CD14-positive monocyte (primary cell): ENCODE measurements around the gene CNPY3. TPM values are rescaled to one million over a fixed set of nuclear protein-coding genes. Genes with fewer than 3 reads are reported as not detected.

Experiments used
- DNase-seq, 3 donors: peaks; one replicate each; pipeline ENCODE4 v3.0.0-alpha.2; 2011 to 2022
- H2AFZ ChIP-seq: 2 replicates; pipeline ENCODE4 v1.6.0; 2012; ENCODE audit warnings: mild to moderate bottlenecking, low read depth, low read length, inconsistent platforms; ENCODE audit not compliant: insufficient read depth, poor library complexity, severe bottlenecking
- H3K27ac ChIP-seq, 2 donors: 1 replicate in 1 of 2; 2 replicates in 1 of 2; pipeline ENCODE4 v1.5.1; 2012 to 2013; ENCODE audit warnings: low read length in 2 of 2, control low read depth in 1 of 2, inconsistent platforms in 1 of 2, low read depth in 1 of 2, mild to moderate bottlenecking in 1 of 2
- H3K27me3 ChIP-seq, 2 donors: one replicate each; pipeline versions ENCODE4 v1.6.0 to v1.6.1; 2011 to 2013; ENCODE audit warnings: low read length in 2 of 2; ENCODE audit not compliant: control insufficient read depth in 2 of 2, insufficient read depth in 2 of 2
- H3K36me3 ChIP-seq, 2 donors: replicated peaks in 1 of 2; 1 replicate in 1 of 2; 2 replicates in 1 of 2; pipeline versions ENCODE4 v1.5.1 to v1.6.1; 2012 to 2013; ENCODE audit warnings: low read length in 2 of 2, control low read depth in 1 of 2, inconsistent platforms in 1 of 2, mild to moderate bottlenecking in 1 of 2; ENCODE audit not compliant: insufficient read depth in 2 of 2, control insufficient read depth in 1 of 2
- H3K4me1 ChIP-seq, 2 donors: 1 replicate in 1 of 2; 2 replicates in 1 of 2; pipeline versions ENCODE4 v1.5.1 to v1.6.1; 2012 to 2013; ENCODE audit warnings: low read length in 2 of 2, control low read depth in 1 of 2, inconsistent platforms in 1 of 2, mild to moderate bottlenecking in 1 of 2, moderate library complexity in 1 of 2; ENCODE audit not compliant: insufficient read depth in 2 of 2, control insufficient read depth in 1 of 2
- H3K4me2 ChIP-seq: replicated peaks from 2 replicates; pipeline ENCODE3; 2012; ENCODE audit warnings: low read length, moderate library complexity, mild to moderate bottlenecking; ENCODE audit not compliant: poor library complexity, severe bottlenecking; ENCODE audit errors: extremely low read depth
- H3K4me3 ChIP-seq, 3 experiments: fragments of 200-600 bp in 1 of 3; sonication (generic) in 1 of 3; replicated peaks in 1 of 3; 1 replicate in 2 of 3; 2 replicates in 1 of 3; pipeline ENCODE4 v1.5.1; 2011 to 2013; ENCODE audit warnings: low read length in 3 of 3, mild to moderate bottlenecking in 3 of 3, control low read depth in 2 of 3, low read depth in 2 of 3, inconsistent platforms in 1 of 3, moderate library complexity in 1 of 3
- H3K79me2 ChIP-seq: 2 replicates; pipeline ENCODE4 v1.6.0; 2012; ENCODE audit warnings: mild to moderate bottlenecking, control low read depth, inconsistent platforms, low read length, moderate library complexity; ENCODE audit not compliant: insufficient read depth
- H3K9ac ChIP-seq: 2 replicates; pipeline ENCODE4 v1.6.0; 2017; ENCODE audit warnings: low read length, mild to moderate bottlenecking; ENCODE audit not compliant: insufficient read depth, poor library complexity, severe bottlenecking
- H3K9me3 ChIP-seq, 2 donors: replicated peaks in 1 of 2; 1 replicate in 1 of 2; 2 replicates in 1 of 2; pipeline versions ENCODE4 v1.5.1 to v1.6.1; 2012 to 2013; ENCODE audit warnings: low read length in 2 of 2, control low read depth in 1 of 2; ENCODE audit not compliant: control insufficient read depth in 1 of 2, insufficient read depth in 1 of 2
- H4K20me1 ChIP-seq: 2 replicates; pipeline ENCODE4 v1.6.0; 2012; ENCODE audit warnings: mild to moderate bottlenecking, low read length, control low read depth, moderate library complexity; ENCODE audit not compliant: insufficient read depth
- H3K27ac Mint-ChIP-seq, 7 donors: one replicate each; pipeline ENCODE4 v1.8.0; 2020; ENCODE audit warnings: mild to moderate bottlenecking in 7 of 7, mixed read lengths in 7 of 7, moderate library complexity in 6 of 7, inconsistent platforms in 2 of 7
- H3K27me3 Mint-ChIP-seq, 3 donors: one replicate each; pipeline ENCODE4 v1.8.0; 2021 to 2022; ENCODE audit warnings: low read depth in 3 of 3, mild to moderate bottlenecking in 3 of 3, mixed read lengths in 3 of 3, moderate library complexity in 3 of 3, inconsistent platforms in 1 of 3
- H3K36me3 Mint-ChIP-seq, 2 donors: one replicate each; pipeline ENCODE4 v1.8.0; 2020; ENCODE audit warnings: mixed read lengths in 2 of 2, inconsistent platforms in 1 of 2, mild to moderate bottlenecking in 1 of 2
- H3K4me1 Mint-ChIP-seq: one replicate; pipeline ENCODE4 v1.8.0; 2020; ENCODE audit warnings: mild to moderate bottlenecking, mixed read lengths
- H3K4me3 Mint-ChIP-seq, 2 donors: one replicate each; pipeline ENCODE4 v1.8.0; 2020; ENCODE audit warnings: mild to moderate bottlenecking in 2 of 2, mixed read lengths in 2 of 2, moderate library complexity in 1 of 2
- H3K9me3 Mint-ChIP-seq, 7 donors: one replicate each; pipeline ENCODE4 v1.8.0; 2020 to 2022; ENCODE audit warnings: mixed read lengths in 7 of 7, mild to moderate bottlenecking in 6 of 7, moderate library complexity in 6 of 7, inconsistent platforms in 2 of 7
- CTCF ChIP-seq: fragments of 200-600 bp; IDR thresholded peaks from one replicate; pipeline ENCODE4 v1.8.0; 2022; ENCODE audit warnings: antibody characterized with exemption, mild to moderate bottlenecking
- WGBS: methylation state at CpG from one replicate; pipeline ENCODE4 v1.1.5; 2013; ENCODE audit warnings: missing lambda C conversion rate; ENCODE audit not compliant: insufficient coverage; 5-methylcytosine and 5-hydroxymethylcytosine counted together
- intact Hi-C, 2 donors: fragments of 100-400 bp; cut with micrococcal nuclease; formaldehyde crosslinking; loops; one replicate each; pipeline versions ENCODE4 v1.15.0 to v1.15.1; 2023
- polyA plus RNA-seq, 3 donors: library from polyadenylated mRNA; depleted of rRNA in 1 of 3; unstranded in 2 of 3; stranded (reverse) in 1 of 3; fragments of 300-500 nt in 2 of 3; fragments of >200 nt in 1 of 3; fragmentation: Illumina TruSeq in 2 of 3; gene quantifications; 1 replicate in 2 of 3; 2 replicates in 1 of 3; pipeline ENCODE4 v1.2.3, GENCODE V29; 2012 to 2021

Gene CNPY3
- polyA plus RNA-seq, 3 donors, result 237 to 295 (median 262) TPM

DNA sequence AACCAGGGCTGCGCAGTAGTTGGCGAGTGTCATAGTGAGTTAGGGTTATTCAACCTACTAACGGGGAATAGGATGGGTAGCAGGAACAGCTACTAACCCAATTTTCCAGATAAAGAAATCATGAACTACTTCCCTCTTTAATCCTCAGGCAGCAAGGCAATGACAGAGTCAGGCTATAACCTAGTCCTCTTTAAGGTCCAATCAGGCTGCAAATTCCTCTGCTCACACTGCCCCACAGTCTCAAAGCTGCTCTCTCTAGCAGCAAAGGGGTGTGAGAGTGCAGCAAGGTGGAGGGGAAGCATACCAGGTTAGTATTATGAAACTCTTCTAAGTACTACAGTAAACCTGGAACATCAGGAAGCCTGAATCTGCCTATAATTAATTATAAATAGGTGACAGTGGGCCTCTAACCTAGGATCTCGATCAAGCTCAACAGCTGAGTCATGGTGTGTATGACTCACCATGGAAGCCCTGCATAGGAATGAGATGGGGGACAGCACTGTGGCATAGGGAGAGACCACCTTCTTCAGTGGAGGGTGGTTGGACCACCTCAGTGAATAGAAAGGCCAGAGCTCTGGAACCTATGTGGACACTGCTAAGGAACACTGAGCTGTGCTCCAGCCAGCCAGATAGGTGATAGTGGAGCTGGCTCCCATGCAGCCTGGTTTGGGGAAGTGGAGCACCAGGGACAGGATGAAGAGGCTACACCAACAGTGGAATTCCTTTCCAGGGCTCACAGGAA lies 41.8 kb downstream of the CNPY3 start:
- no peak overlapping the region for H3K4me2 ChIP-seq

More for the DNA sequence above, 41.8 kb downstream of the CNPY3 start:
- peaks cover 0 to 1% (median 0%) of the 10 kb centered on the region in 7 donors for H3K9me3 Mint-ChIP-seq
- TF ChIP-seq CTCF, result no peak
- Histone ChIP-seq H2AFZ (no peak overlapping the region), H3K27ac (peak overlapping the region in 1 of 2 donors; percentile 38), H3K79me2 (peaks cover 6% of the 10 kb centered on the region), H3K27me3 (no peaks in the 10 kb centered on the region), H3K9ac (peak overlapping the region; percentile 20), H3K9me3 (no peaks in the 10 kb centered on the region), H4K20me1 (peaks cover 14% of the 10 kb centered on the region), H3K4me3 (no peak overlapping the region), H3K4me1 (peaks cover 7 to 10% of the 10 kb centered on the region in 2 donors), H3K36me3 (peaks cover 28 to 39% of the 10 kb centered on the region in 2 donors)
- H3K4me1 Mint-ChIP-seq, result peaks cover 11% of the 10 kb centered on the region
- no peak overlapping the region for H3K4me3 Mint-ChIP-seq
- no peaks in the 10 kb centered on the region for H3K27me3 Mint-ChIP-seq
- DNase-seq, result peak in 2 of 3 donors; percentile 4 to 34
- peaks cover 27 to 63% of the 10 kb centered on the region in 2 donors for H3K36me3 Mint-ChIP-seq
- intact Hi-C loops, result no loop called here
- no CpG with 5 or more reads among the region's 4 CpGs for WGBS
- peak overlapping the region in 2 of 7 donors; percentile 18 to 52 for H3K27ac Mint-ChIP-seq
